HG03108 (cell line): ENCODE data around the gene SENP1.

Source experiments
- ATAC-seq: cut with Tn5 transposase; IDR thresholded peaks from one replicate; pipeline ENCODE4 v1.9.1; 2021; ENCODE audit warnings: moderate library complexity; ENCODE audit not compliant: unreplicated experiment

SENP1 gene

DNA sequence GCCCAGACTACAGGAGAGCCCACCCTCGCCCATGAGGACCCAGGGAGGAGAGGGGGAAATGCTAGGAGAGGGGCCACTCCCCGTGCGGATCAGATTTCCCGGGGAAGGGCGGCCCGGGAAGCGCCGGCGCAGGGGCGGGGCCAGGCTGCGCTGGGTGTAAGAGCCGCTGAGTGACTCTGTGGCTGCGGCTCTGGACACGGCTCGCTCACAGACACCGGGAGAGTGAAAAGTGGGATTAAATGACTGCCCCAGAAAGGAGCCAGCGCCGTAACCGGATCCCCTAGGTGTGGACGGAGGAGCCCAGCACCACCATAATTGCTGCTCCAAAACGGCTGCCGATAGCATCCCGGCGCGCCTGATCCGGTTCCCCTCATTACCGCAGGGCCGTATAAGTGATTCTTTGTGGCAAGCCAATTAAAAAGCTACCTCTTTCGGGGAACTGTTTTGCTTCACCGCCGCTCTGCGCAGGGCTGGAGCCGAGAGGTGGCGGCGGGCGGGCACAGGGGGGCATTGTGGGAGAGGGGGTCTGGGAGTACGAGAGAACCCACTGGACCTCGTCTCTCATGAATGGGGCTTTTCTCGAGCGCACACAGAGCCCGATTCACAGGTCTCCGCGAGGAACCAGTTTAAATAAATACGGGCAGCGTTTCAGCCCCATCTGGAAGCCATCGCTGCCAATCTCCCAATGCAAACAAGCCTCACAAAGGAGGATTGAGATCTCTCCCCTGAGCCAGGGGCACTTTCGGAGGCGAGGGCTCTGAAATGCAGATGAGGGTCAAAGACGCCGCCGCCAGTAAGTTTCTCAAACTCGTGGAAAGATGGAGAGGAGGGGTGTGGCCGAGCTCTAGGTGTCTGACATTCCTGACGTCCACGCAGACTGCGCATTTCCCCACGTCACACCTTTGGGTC, 104.1 kb downstream of the SENP1 start:
- no peak for ATAC-seq

DNA sequence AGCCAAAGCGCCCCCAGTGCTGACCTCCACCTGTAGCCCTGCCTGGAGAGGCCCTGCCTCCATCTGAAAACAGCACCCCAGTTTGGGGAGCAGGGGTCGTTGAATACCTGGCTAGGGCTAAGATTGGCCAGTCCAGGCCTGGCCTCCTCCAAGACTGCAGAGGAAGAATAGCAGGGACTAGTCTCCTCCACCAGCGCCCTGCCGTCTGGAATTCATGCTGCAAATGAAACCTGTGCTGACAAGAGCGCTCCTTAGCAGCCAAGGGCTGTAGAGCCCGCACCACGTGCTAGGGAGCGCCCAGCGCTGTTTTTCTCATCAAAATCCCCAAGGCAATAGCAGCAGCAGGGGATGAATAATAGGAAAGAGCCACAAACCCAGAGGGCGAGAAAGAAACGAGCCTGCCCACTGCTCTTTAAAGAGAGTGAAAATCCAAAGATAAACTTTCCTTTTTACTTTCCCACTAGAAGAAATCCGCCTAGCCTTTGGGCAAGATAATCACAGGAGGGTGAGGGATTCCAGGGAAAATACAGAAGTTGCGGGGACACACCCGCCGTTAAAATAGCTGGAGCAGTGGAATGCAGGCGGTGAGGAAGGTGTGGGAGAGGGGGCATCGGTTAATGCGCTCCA, 104.9 kb downstream of the SENP1 start:
- no peak for ATAC-seq

DNA sequence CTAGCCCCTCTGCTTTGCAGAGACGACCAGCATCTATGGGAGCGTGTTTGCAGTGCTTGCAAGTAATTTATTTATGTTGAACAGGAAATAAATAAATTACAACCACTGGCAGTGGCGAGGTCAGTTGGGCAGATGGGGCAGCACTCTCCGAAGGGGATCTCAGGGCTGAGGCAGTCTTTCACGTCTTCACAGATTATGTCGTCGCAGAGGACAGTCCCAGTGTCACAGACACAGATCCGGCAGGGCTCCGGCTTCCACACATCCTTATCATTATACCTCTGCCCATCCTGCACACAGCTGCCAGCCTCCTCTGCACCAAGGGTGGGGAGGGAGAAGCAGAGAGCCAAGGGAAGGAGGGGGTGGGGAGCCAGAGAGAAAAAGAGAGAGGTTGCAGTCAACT, 106.1 kb downstream of the SENP1 start:
- no peak for ATAC-seq

GRCh38 chr12:47997321-47997720, 108.6 kb downstream of the SENP1 start:
- no peak for ATAC-seq

DNA sequence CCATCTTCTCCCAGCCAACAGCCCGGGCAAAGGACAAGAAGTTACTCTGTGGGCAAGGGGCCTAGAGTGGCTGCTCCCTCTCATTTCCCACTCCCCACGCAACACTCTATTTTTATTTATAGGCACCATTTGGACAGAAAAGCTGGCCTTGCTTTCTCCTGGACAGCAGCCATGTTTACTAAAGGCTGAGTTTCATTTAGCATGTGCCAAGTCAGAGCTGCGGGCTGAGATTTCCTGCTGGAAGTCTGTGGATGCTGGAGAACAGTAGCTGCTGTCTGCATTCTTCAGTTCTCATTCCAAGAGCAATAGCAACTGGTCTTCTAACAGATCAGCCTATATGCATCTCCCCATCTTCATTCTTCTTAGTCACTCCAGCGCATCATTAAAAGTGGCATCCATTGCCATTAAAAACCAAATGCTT, 109.9 kb downstream of the SENP1 start:
- ATAC-seq = no peak

- no peak for ATAC-seq
These were observed 112.4 kb downstream of the SENP1 start for GRCh38 chr12:47993491-47993890.
